Activated naive CD8-positive, alpha-beta T cell treated with anti-CD3 and anti-CD28 coated beads, Interleukin-2, amount 50 U/mL, for 24 hours (primary cell): ENCODE data around the gene DNASE1.
"Not testable (repeated sequence)": the region's sequence is repeated elsewhere in the genome, so short reads cannot be mapped to it uniquely, and the experiment has no call there.

ENCODE experiments used
- ATAC-seq: fragments of 150-1000 bp; cut with Tn5 transposase; one replicate; pipeline ENCODE4 v1.10.0; 2021
- DNase-seq: peaks from one replicate; pipeline ENCODE4 v3.0.0; 2021
- H3K27ac Mint-ChIP-seq: one replicate; pipeline ENCODE4 v1.8.0; 2021; ENCODE audit warnings: mild to moderate bottlenecking, mixed read lengths
- H3K27me3 Mint-ChIP-seq: one replicate; pipeline ENCODE4 v1.8.0; 2021; ENCODE audit warnings: mixed read lengths
- H3K36me3 Mint-ChIP-seq: one replicate; pipeline ENCODE4 v1.8.0; 2021; ENCODE audit warnings: low read depth, mixed read lengths
- H3K4me1 Mint-ChIP-seq: one replicate; pipeline ENCODE4 v1.8.0; 2021; ENCODE audit warnings: mixed read lengths
- H3K4me3 Mint-ChIP-seq: one replicate; pipeline ENCODE4 v1.8.0; 2021; ENCODE audit warnings: mild to moderate bottlenecking, moderate library complexity, mixed read lengths
- H3K9me3 Mint-ChIP-seq: one replicate; pipeline ENCODE4 v1.8.0; 2021; ENCODE audit warnings: mixed read lengths

The DNASE1 gene, protein sequence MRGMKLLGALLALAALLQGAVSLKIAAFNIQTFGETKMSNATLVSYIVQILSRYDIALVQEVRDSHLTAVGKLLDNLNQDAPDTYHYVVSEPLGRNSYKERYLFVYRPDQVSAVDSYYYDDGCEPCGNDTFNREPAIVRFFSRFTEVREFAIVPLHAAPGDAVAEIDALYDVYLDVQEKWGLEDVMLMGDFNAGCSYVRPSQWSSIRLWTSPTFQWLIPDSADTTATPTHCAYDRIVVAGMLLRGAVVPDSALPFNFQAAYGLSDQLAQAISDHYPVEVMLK

DNA sequence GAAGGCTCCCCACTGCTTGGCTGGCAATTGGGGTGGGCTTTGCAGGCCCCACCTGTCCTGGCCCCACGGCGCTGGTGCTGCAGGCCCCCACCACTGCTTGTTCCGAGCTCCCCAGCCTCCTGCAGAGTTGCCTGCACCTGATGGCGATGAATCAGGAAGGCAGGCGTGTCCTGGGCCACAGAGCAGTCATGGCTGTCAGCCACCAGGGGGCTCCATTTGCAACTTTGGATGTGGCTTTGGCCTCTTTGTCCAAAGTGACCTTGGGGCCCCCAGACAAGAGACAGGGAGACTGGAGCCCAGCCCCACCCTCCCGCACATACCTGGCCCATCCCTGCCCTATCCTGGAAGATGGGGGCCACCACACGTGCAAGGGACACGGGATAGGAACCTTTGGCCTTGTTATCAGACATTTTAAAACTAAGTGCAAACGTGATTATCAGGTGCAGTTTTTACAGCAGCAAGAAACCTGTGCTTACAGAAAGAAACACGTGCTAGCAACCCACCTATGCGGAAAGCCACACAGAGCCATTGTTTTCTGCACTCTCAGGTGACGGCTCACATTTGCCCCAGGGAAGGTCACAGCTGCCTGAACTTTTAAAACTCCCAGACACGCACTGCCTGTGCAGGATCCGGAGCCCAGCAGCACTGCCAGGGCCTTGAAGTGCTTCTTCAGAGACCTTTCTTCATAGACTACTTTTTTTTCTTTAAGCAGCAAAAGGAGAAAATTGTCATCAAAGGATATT is at the start of gene DNASE1:
DNASE1 (plus strand) TSS at position 443 of the 743 bp plus-strand sequence. CDS start 683 bp downstream, outside the sequence.
- Mint-ChIP-seq H3K27me3 (no peaks in the 10 kb centered on the region), H3K4me1 (peaks cover 15% of the 10 kb centered on the region), H3K9me3 (no peaks in the 10 kb centered on the region), H3K36me3 (peaks cover 22% of the 10 kb centered on the region), H3K27ac (no peak within 1 kb of the TSS), H3K4me3 (no peak within 1 kb of the TSS)
- ATAC-seq: peak; percentile 56
- DNase-seq: peak; percentile 69

DNA sequence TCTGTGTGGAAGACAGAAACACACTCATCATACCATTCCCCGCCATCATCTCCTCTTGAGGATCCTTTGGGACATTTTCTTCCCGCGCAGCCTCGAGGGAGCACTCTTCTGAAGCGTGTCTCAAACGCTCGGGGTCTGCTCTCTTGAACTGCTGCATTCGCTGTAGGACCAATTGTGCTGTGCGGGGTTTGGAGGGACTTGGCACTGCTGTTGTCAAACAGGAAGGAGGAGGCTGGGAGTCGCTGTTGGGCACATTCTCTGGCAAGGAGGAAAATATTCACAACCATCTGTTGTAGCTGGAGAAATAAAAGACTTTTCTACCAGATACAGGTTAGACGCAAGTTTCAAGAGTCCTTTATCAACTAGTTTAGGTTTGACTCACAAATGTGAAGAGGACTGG is 48.0 kb upstream of the DNASE1 start:
- no peak for DNase-seq
- Mint-ChIP-seq H3K9me3 (no peaks in the 10 kb centered on the region), H3K27ac (no peak overlapping the region), H3K36me3 (peaks cover 10% of the 10 kb centered on the region), H3K4me1 (peaks cover 14% of the 10 kb centered on the region), H3K4me3 (no peak overlapping the region), H3K27me3 (no peaks in the 10 kb centered on the region)
- ATAC-seq: no peak

GRCh38 chr16:3607161-3607560 is 47.3 kb upstream of the DNASE1 start:
- Mint-ChIP-seq H3K9me3 (no peaks in the 10 kb centered on the region), H3K4me1 (peaks cover 19% of the 10 kb centered on the region), H3K27ac (no peak overlapping the region), H3K27me3 (no peaks in the 10 kb centered on the region), H3K4me3 (no peak overlapping the region), H3K36me3 (peaks cover 11% of the 10 kb centered on the region)
- ATAC-seq (no peak), DNase-seq (no peak)

DNA sequence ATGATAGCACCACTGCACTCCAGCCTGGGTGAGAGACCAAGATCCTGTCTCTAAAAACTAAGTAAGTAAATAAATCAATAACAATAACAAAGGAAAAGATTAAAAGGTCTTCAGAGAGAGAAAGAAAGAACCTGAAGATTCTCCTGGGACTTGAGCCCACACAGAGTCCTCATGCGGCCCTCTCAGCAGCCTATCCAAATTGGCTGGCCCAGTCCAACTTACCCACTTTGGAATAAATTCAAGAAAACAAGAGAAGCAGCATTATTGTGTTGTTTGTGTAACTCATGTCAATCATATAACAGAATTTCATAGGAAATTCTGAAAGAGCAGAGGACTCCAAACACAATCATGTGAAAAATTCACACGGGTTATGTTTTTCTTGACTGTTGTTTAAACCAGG is 46.9 kb upstream of the DNASE1 start:
- Mint-ChIP-seq H3K4me3 (no peak overlapping the region), H3K9me3 (no peaks in the 10 kb centered on the region), H3K27me3 (no peaks in the 10 kb centered on the region), H3K36me3 (peaks cover 10% of the 10 kb centered on the region), H3K27ac (no peak overlapping the region), H3K4me1 (peaks cover 21% of the 10 kb centered on the region)
- DNase-seq (no peak), ATAC-seq (no peak)

- H3K4me3 Mint-ChIP-seq: no peak overlapping the region
- H3K27me3 Mint-ChIP-seq: no peaks in the 10 kb centered on the region
- H3K4me1 Mint-ChIP-seq: peaks cover 25% of the 10 kb centered on the region
- H3K9me3 Mint-ChIP-seq: no peaks in the 10 kb centered on the region
- ATAC-seq: no peak
- no peak overlapping the region for H3K27ac Mint-ChIP-seq
- no peak for DNase-seq
- H3K36me3 Mint-ChIP-seq: peaks cover 8% of the 10 kb centered on the region
Observed at GRCh38 chr16:3608069-3608468, 46.4 kb upstream of the DNASE1 start.

DNA sequence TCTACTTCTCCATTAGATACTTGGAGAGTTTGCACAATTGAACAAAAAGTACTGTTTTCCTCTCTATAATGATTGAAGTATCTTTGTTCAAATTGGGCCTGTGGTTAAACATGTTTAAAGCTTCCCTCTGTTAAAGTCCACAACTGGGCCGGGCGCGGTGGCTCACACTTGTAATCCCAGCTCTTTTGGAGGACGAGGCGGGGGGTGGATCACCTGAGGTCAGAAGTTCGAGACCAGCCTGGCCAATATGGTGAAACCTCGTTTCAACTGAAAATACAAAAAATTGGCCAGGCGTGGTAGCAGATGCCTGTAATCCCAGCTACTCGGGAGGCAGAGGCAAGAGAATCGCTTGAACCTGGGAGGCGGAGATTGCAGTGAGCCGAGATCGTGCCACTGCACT is 45.5 kb upstream of the DNASE1 start:
- not testable (repeated sequence) for H3K4me3 Mint-ChIP-seq, ATAC-seq, H3K27ac Mint-ChIP-seq, DNase-seq, H3K27me3 Mint-ChIP-seq, H3K9me3 Mint-ChIP-seq
- H3K4me1 Mint-ChIP-seq: peaks cover 31% of the 10 kb centered on the region
- peaks cover 14% of the 10 kb centered on the region for H3K36me3 Mint-ChIP-seq

- H3K4me3 Mint-ChIP-seq: peak overlapping the region; percentile 100
- H3K4me1 Mint-ChIP-seq: peaks cover 38% of the 10 kb centered on the region
- ATAC-seq (no peak), DNase-seq (no peak)
- peaks cover 18% of the 10 kb centered on the region for H3K36me3 Mint-ChIP-seq
- no peaks in the 10 kb centered on the region for H3K27me3 Mint-ChIP-seq
- peak overlapping the region; percentile 59 for H3K27ac Mint-ChIP-seq
- H3K9me3 Mint-ChIP-seq: no peaks in the 10 kb centered on the region
Observed at GRCh38 chr16:3609895-3610697, 44.4 kb upstream of the DNASE1 start.

- H3K4me1 Mint-ChIP-seq: peaks cover 45% of the 10 kb centered on the region
- H3K36me3 Mint-ChIP-seq: peaks cover 22% of the 10 kb centered on the region
- DNase-seq: no peak
- H3K27me3 Mint-ChIP-seq: no peaks in the 10 kb centered on the region
- no peaks in the 10 kb centered on the region for H3K9me3 Mint-ChIP-seq
- ATAC-seq: no peak
- peak overlapping the region; percentile 59 for H3K27ac Mint-ChIP-seq
- H3K4me3 Mint-ChIP-seq: peak overlapping the region; percentile 100
Observed at GRCh38 chr16:3610698-3611145, 43.8 kb upstream of the DNASE1 start.

- H3K36me3 Mint-ChIP-seq: peaks cover 24% of the 10 kb centered on the region
- DNase-seq: peak; percentile 92
- peak within 1 kb of the TSS; percentile 100 for H3K4me3 Mint-ChIP-seq
- H3K9me3 Mint-ChIP-seq: no peaks in the 10 kb centered on the region
- peaks cover 46% of the 10 kb centered on the region for H3K4me1 Mint-ChIP-seq
- ATAC-seq: peak; percentile 87
- peak within 1 kb of the TSS; percentile 97 for H3K27ac Mint-ChIP-seq
- H3K27me3 Mint-ChIP-seq: no peaks in the 10 kb centered on the region
Observed at GRCh38 chr16:3611146-3611975, 43.1 kb upstream of the DNASE1 start, which contains the start of gene SLX4. Gene SLX4 (minus strand): TSS chr16:3611606. CDS start chr16:3608964, 2,642 bp downstream.

- H3K9me3 Mint-ChIP-seq: no peaks in the 10 kb centered on the region
Observed at GRCh38 chr16:3612510-3613466, 41.7 kb upstream of the DNASE1 start.

GRCh38 chr16:3618769-3619141 is 35.7 kb upstream of the DNASE1 start:
- no peak overlapping the region for H3K4me3 Mint-ChIP-seq
- H3K9me3 Mint-ChIP-seq: no peaks in the 10 kb centered on the region
- H3K27me3 Mint-ChIP-seq: no peaks in the 10 kb centered on the region
- ATAC-seq (no peak), DNase-seq (no peak)
- no peak overlapping the region for H3K27ac Mint-ChIP-seq
- peaks cover 16% of the 10 kb centered on the region for H3K36me3 Mint-ChIP-seq
- H3K4me1 Mint-ChIP-seq: peaks cover 40% of the 10 kb centered on the region

More at GRCh38 chr16:3612510-3613466, 41.7 kb upstream of the DNASE1 start:
- ATAC-seq (no peak), DNase-seq (no peak)
- H3K36me3 Mint-ChIP-seq: peaks cover 27% of the 10 kb centered on the region
- peaks cover 47% of the 10 kb centered on the region for H3K4me1 Mint-ChIP-seq
- H3K4me3 Mint-ChIP-seq: peak overlapping the region; percentile 100
- H3K27me3 Mint-ChIP-seq: no peaks in the 10 kb centered on the region
- H3K27ac Mint-ChIP-seq: peak overlapping the region; percentile 45

GRCh38 chr16:3623642-3624041 is 30.8 kb upstream of the DNASE1 start:
- ATAC-seq (no peak), DNase-seq (no peak)
- Mint-ChIP-seq H3K9me3 (no peaks in the 10 kb centered on the region), H3K27ac (no peak overlapping the region), H3K4me1 (peaks cover 37% of the 10 kb centered on the region), H3K27me3 (no peaks in the 10 kb centered on the region), H3K36me3 (no peaks in the 10 kb centered on the region), H3K4me3 (no peak overlapping the region)

- ATAC-seq (no peak), DNase-seq (no peak)
- Mint-ChIP-seq H3K4me1 (peaks cover 37% of the 10 kb centered on the region), H3K27ac (no peak overlapping the region), H3K36me3 (no peaks in the 10 kb centered on the region), H3K9me3 (no peaks in the 10 kb centered on the region), H3K27me3 (no peaks in the 10 kb centered on the region), H3K4me3 (no peak overlapping the region)
Observed at GRCh38 chr16:3625331-3625730, 29.2 kb upstream of the DNASE1 start.
